Neural crest cell (in vitro differentiated cells): ENCODE results near the gene PNMA8A. TPM values are rescaled to one million over a fixed set of nuclear protein-coding genes. Genes with fewer than 3 reads are reported as not detected.
"Not testable (repeated sequence)": the region's sequence is repeated elsewhere in the genome, so short reads cannot be mapped to it uniquely, and the experiment has no call there.

Experiments
- DNase-seq: peaks from one replicate; pipeline ENCODE4 v3.0.0; 2021; ENCODE audit warnings: low read depth, mixed read lengths, low spot score
- H3K27ac Mint-ChIP-seq: one replicate; pipeline ENCODE4 v1.8.0; 2021; ENCODE audit warnings: mild to moderate bottlenecking, mixed read lengths; ENCODE audit not compliant: unreplicated experiment
- H3K27me3 Mint-ChIP-seq: 2 replicates; pipeline ENCODE4 v1.8.0; 2021; ENCODE audit warnings: low read depth, mild to moderate bottlenecking, mixed read lengths
- H3K36me3 Mint-ChIP-seq: 2 replicates; pipeline ENCODE4 v1.8.0; 2021; ENCODE audit warnings: low read depth, mild to moderate bottlenecking, mixed read lengths
- H3K4me1 Mint-ChIP-seq: 2 replicates; pipeline ENCODE4 v1.8.0; 2021; ENCODE audit warnings: mixed read lengths
- H3K4me3 Mint-ChIP-seq: one replicate; pipeline ENCODE4 v1.8.0; 2021; ENCODE audit warnings: mild to moderate bottlenecking, mixed read lengths
- H3K9me3 Mint-ChIP-seq: 2 replicates; pipeline ENCODE4 v1.8.0; 2021; ENCODE audit warnings: mixed read lengths
- total RNA-seq: library from RNA; stranded (reverse); gene quantifications from 2 replicates; pipeline ENCODE4 v1.2.1, GENCODE V29; 2021
- TF ChIP-seq, protein P1 (sequence below): fragments of 200-600 bp; sonication (generic); conservative IDR thresholded peaks from 2 replicates; pipeline ENCODE4 v1.5.0; 2021; ENCODE audit warnings: antibody characterized with exemption, mild to moderate bottlenecking

The PNMA8A gene
- total RNA-seq, 1 donor from 2014 or later = 28.4 TPM

DNA sequence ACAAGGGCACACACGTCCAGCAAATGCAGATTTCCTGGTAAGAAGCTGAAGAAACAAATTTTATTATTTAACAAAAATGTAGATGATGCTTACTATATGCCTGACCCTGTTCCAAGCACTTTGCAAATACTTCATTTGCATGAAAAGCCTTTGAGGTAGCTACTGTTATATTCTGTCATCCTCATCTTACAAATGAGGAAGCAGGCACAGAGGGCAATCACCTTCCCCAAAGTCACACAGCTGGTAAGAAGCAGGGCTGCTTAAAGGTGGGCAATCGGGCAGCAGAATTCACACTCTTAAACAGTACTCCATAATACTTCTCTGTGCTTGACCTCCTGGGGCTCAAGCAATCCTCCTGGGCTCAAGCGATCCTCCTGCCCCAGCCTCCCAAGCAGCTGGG, 24.4 kb downstream of the PNMA8A start:
- Mint-ChIP-seq H3K27ac (no peak overlapping the region), H3K27me3 (no peaks in the 10 kb centered on the region), H3K4me1 (peaks cover 12% of the 10 kb centered on the region), H3K4me3 (no peak overlapping the region), H3K36me3 (peaks cover 6% of the 10 kb centered on the region), H3K9me3 (peaks cover 7% of the 10 kb centered on the region)
- TF ChIP-seq, protein P1, sequence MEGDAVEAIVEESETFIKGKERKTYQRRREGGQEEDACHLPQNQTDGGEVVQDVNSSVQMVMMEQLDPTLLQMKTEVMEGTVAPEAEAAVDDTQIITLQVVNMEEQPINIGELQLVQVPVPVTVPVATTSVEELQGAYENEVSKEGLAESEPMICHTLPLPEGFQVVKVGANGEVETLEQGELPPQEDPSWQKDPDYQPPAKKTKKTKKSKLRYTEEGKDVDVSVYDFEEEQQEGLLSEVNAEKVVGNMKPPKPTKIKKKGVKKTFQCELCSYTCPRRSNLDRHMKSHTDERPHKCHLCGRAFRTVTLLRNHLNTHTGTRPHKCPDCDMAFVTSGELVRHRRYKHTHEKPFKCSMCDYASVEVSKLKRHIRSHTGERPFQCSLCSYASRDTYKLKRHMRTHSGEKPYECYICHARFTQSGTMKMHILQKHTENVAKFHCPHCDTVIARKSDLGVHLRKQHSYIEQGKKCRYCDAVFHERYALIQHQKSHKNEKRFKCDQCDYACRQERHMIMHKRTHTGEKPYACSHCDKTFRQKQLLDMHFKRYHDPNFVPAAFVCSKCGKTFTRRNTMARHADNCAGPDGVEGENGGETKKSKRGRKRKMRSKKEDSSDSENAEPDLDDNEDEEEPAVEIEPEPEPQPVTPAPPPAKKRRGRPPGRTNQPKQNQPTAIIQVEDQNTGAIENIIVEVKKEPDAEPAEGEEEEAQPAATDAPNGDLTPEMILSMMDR = no peak
- no peak for DNase-seq

DNA sequence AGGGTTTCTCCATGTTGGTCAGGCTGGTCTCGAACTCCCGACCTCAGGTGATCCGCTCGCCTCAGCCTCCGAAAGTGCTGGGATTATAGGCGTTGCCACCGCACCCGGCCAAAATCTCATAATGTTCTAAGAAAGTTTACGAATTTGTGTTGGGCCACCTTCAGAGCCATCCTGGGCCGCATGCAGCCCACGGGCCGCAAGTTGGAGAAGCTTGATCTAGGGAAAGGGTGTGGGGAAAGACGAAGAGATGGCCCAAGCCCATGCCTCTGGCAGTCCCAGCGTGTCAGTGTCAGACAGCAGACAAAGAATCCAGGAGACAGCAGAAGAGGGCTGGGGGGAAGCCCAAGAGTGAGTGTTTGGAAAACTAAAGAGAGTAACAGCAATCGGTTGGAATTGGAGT, 25.3 kb downstream of the PNMA8A start:
- no peak overlapping the region for H3K27ac Mint-ChIP-seq
- TF ChIP-seq, protein P1 = no peak
- no peak for DNase-seq
- peaks cover 7% of the 10 kb centered on the region for H3K9me3 Mint-ChIP-seq
- H3K4me3 Mint-ChIP-seq = no peak overlapping the region
- peaks cover 5% of the 10 kb centered on the region for H3K4me1 Mint-ChIP-seq
- no peaks in the 10 kb centered on the region for H3K27me3 Mint-ChIP-seq
- H3K36me3 Mint-ChIP-seq = peaks cover 6% of the 10 kb centered on the region

- Mint-ChIP-seq H3K4me1 (no peaks in the 10 kb centered on the region), H3K36me3 (no peaks in the 10 kb centered on the region), H3K27ac (no peak overlapping the region), H3K4me3 (no peak overlapping the region), H3K27me3 (no peaks in the 10 kb centered on the region), H3K9me3 (no peaks in the 10 kb centered on the region)
- TF ChIP-seq, protein P1 = no peak
- no peak for DNase-seq
These were observed 28.4 kb downstream of the PNMA8A start for GRCh38 chr19:46442808-46443450.

GRCh38 chr19:46441866-46442265, 29.5 kb downstream of the PNMA8A start:
- TF ChIP-seq, protein P1 = no peak
- Mint-ChIP-seq H3K9me3 (no peaks in the 10 kb centered on the region), H3K4me3 (no peak overlapping the region), H3K27ac (no peak overlapping the region), H3K4me1 (no peaks in the 10 kb centered on the region), H3K36me3 (no peaks in the 10 kb centered on the region), H3K27me3 (no peaks in the 10 kb centered on the region)
- DNase-seq = no peak

GRCh38 chr19:46435689-46436088, 35.7 kb downstream of the PNMA8A start:
- not testable (repeated sequence) for H3K4me1 Mint-ChIP-seq, DNase-seq, H3K36me3 Mint-ChIP-seq, H3K4me3 Mint-ChIP-seq, H3K27me3 Mint-ChIP-seq, H3K9me3 Mint-ChIP-seq, H3K27ac Mint-ChIP-seq

GRCh38 chr19:46435009-46435408, 36.4 kb downstream of the PNMA8A start:
- H3K4me3 Mint-ChIP-seq = no peak overlapping the region
- peaks cover 1% of the 10 kb centered on the region for H3K4me1 Mint-ChIP-seq
- peaks cover under 1% of the 10 kb centered on the region for H3K27me3 Mint-ChIP-seq
- H3K27ac Mint-ChIP-seq = no peak overlapping the region
- no peaks in the 10 kb centered on the region for H3K36me3 Mint-ChIP-seq
- DNase-seq = no peak
- TF ChIP-seq, protein P1 = no peak
- no peaks in the 10 kb centered on the region for H3K9me3 Mint-ChIP-seq

DNA sequence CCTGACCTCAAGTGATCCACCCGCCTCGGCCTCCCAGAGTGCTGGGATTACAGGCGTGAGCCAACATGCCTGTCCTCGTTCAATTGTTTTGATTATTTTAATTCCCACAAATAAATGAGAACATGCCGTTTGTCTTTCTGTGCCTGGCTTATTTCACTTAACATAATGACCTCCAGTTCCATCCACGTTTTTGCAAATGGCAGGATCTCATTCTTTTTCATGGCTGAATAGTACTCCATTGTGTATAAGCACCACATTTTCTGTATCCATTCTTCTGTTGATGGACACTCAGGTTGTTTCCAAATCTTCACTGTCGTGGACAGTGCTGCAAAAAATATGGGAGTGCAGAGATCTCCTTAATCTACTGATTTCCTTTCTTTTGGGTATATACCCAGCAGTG, 37.9 kb downstream of the PNMA8A start:
- not testable (repeated sequence) for H3K36me3 Mint-ChIP-seq, H3K4me3 Mint-ChIP-seq, H3K9me3 Mint-ChIP-seq, H3K27ac Mint-ChIP-seq, DNase-seq, H3K27me3 Mint-ChIP-seq
- peaks cover 15% of the 10 kb centered on the region for H3K4me1 Mint-ChIP-seq
